Body of pancreas (tissue), 4 donors: ENCODE results near the gene MDH2.

Experiments used
- CTCF ChIP-seq, 7 experiments: fragments of 450-650 bp in 4 of 7; fragments of 200-600 bp in 3 of 7; sonication (generic) in 3 of 7; IDR thresholded peaks; one replicate each; pipeline ENCODE4 v1.5.1; 2016 to 2019; ENCODE audit warnings: antibody characterized with exemption in 7 of 7
- POLR2A ChIP-seq, 3 donors: fragments of 450-650 bp; IDR thresholded peaks; one replicate each; pipeline ENCODE4 v1.6.1; 2016; ENCODE audit warnings: antibody characterized with exemption in 3 of 3, mild to moderate bottlenecking in 2 of 3

GRCh38 chr7:76053461-76053860, 5.6 kb downstream of the MDH2 start:
- TF ChIP-seq POLR2A (IDR thresholded peaks at IDR 0.05) (no peak), CTCF (IDR thresholded peaks at IDR 0.05) (no peak)
